H1 (cell line): Measurements from ENCODE around the gene TPSD1. TPM values are rescaled to one million over a fixed set of nuclear protein-coding genes. Genes with fewer than 3 reads are reported as not detected.

Experiments used
- FOSL1 ChIP-seq: IDR thresholded peaks from 2 replicates; pipeline ENCODE4 v1.6.1; 2011; ENCODE audit warnings: mild to moderate bottlenecking, low read depth, low read length, moderate library complexity; ENCODE audit not compliant: insufficient read depth
- JUND ChIP-seq: IDR thresholded peaks from 2 replicates; pipeline ENCODE4 v1.6.1; 2011; ENCODE audit warnings: mild to moderate bottlenecking, improper control_type of control experiment, low read length
- POU5F1 ChIP-seq: IDR thresholded peaks from 2 replicates; pipeline ENCODE4 v1.6.1; 2011; ENCODE audit warnings: low read depth, mild to moderate bottlenecking, low read length, moderate library complexity
- polyA plus RNA-seq, 7 experiments: library from polyadenylated mRNA; depleted of rRNA in 3 of 7; stranded (reverse) in 5 of 7; unstranded in 2 of 7; fragments of >200 nt in 5 of 7; fragments of 200-250 nt in 2 of 7; gene quantifications; 1 replicate in 5 of 7; 2 replicates in 1 of 7; 4 replicates in 1 of 7; pipeline versions ENCODE4 v1.2.1 to v1.2.3, GENCODE V29; 2011 to 2013; ENCODE audit warnings: missing spikeins in 2 of 7, mixed read lengths in 2 of 7
- total RNA-seq: library from RNA; stranded (reverse); fragmentation: NEBNext Ultra II Directional; extraction: Animal tissue kit (Norgen Biotek cat#: 25700); gene quantifications from 2 replicates; pipeline ENCODE4 v1.2.1, GENCODE V29; 2021

TPSD1 gene
- total and polyA plus RNA-seq, 2 of the 8 experiments (the other 6 are each of a cell fraction or from before 2014, with no cell fraction given): 0.26 TPM; not detected in 1

DNA sequence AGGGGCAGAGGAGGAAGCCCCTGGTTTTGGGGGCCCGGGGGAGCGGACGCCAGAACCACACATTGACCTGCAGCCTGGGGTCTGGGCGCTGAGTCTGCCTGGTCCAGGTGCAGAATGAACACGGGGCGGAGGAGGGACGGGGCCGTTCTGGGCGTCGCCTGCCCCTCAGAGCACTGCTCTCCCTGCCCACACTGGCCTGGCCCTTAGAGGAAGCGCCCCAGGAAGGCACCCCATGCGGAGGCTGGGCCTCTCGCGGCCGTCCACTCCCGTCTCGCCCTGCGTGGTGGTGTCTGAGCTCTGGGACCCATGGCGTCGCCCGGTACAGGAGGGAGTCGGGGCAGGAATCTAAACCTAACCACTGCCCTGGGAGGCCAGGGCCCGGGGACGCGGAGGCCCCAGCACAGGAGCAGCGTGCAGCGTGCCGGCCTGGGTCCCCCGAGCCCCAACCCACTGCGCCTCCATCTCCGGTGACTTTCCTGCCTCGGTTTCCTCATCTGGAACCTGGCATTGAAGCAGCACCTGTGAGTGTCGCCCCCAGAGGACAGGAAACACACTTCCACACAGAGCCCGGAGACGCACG lies 4.3 kb downstream of the TPSD1 start (continued):
- TF ChIP-seq JUND (no peak), FOSL1 (no peak), POU5F1 (no peak)
